Liver (tissue), 9 donors: ENCODE results near the gene NSD1. TPM values are rescaled to one million over a fixed set of nuclear protein-coding genes. Genes with fewer than 3 reads are reported as not detected.

Experiments
- DNase-seq: peaks from one replicate; pipeline ENCODE4 v3.0.0-alpha.2; 2017; ENCODE audit warnings: low spot score
- H3K27ac ChIP-seq, 2 donors: one replicate each; pipeline ENCODE4 v1.7.0; 2013; ENCODE audit warnings: inconsistent platforms in 2 of 2, low read length in 2 of 2, control low read depth in 1 of 2, low read depth in 1 of 2, mild to moderate bottlenecking in 1 of 2
- H3K27me3 ChIP-seq, 4 donors: one replicate each; pipeline versions ENCODE4 v1.6.1 to v1.7.0; 2013; ENCODE audit warnings: low read length in 3 of 4, inconsistent platforms in 1 of 4, mild to moderate bottlenecking in 1 of 4, moderate library complexity in 1 of 4; ENCODE audit not compliant: control insufficient read depth in 4 of 4, insufficient read depth in 4 of 4
- H3K36me3 ChIP-seq, 4 donors: one replicate each; pipeline versions ENCODE4 v1.6.1 to v1.7.0; 2013; ENCODE audit warnings: low read length in 3 of 4, mild to moderate bottlenecking in 3 of 4, low read depth in 1 of 4, moderate library complexity in 1 of 4; ENCODE audit not compliant: control insufficient read depth in 4 of 4, insufficient read depth in 3 of 4
- H3K4me1 ChIP-seq, 4 donors: one replicate each; pipeline versions ENCODE4 v1.6.1 to v1.7.0; 2013; ENCODE audit warnings: low read length in 3 of 4, mild to moderate bottlenecking in 3 of 4, moderate library complexity in 1 of 4; ENCODE audit not compliant: control insufficient read depth in 4 of 4, insufficient read depth in 4 of 4
- H3K4me3 ChIP-seq, 3 donors: one replicate each; pipeline versions ENCODE4 v1.6.1 to v1.7.0; 2013; ENCODE audit warnings: low read length in 3 of 3, control low read depth in 1 of 3, low read depth in 1 of 3, mild to moderate bottlenecking in 1 of 3
- H3K9ac ChIP-seq, 2 donors: one replicate each; pipeline ENCODE4 v1.7.0; 2013; ENCODE audit warnings: low read length in 2 of 2, mild to moderate bottlenecking in 2 of 2, moderate library complexity in 2 of 2, control low read depth in 1 of 2, low read depth in 1 of 2
- H3K9me3 ChIP-seq, 4 donors: one replicate each; pipeline versions ENCODE4 v1.6.1 to v1.7.0; 2013; ENCODE audit warnings: low read length in 3 of 4; ENCODE audit not compliant: control insufficient read depth in 4 of 4
- CTCF ChIP-seq: fragments of 150-350 bp; IDR thresholded peaks from 2 replicates; pipeline ENCODE4 v1.5.1; 2017; ENCODE audit warnings: improper control_type of control experiment, low read depth, low read length; ENCODE audit not compliant: missing input control
- EGR1 ChIP-seq, 2 donors: IDR thresholded peaks; 2 replicates each; pipeline ENCODE4 v1.6.1; 2016 to 2018; ENCODE audit warnings: antibody characterized with exemption in 2 of 2, low read depth in 2 of 2
- FOXA1 ChIP-seq: IDR thresholded peaks from 2 replicates; pipeline ENCODE4 v1.6.1; 2016; ENCODE audit warnings: antibody characterized with exemption
- FOXA2 ChIP-seq: IDR thresholded peaks from 2 replicates; pipeline ENCODE4 v1.6.1; 2016; ENCODE audit warnings: antibody characterized with exemption
- GABPA ChIP-seq, 2 donors: IDR thresholded peaks in 1 of 2; conservative IDR thresholded peaks in 1 of 2; 2 replicates each; pipeline ENCODE4 v1.6.1; 2016; ENCODE audit warnings: antibody characterized with exemption in 2 of 2, mild to moderate bottlenecking in 1 of 2, moderate library complexity in 1 of 2
- HNF4A ChIP-seq, 2 donors: conservative IDR thresholded peaks; 2 replicates each; pipeline ENCODE4 v1.6.1; 2016; ENCODE audit warnings: antibody characterized with exemption in 2 of 2, mild to moderate bottlenecking in 2 of 2
- HNF4G ChIP-seq: IDR thresholded peaks from 2 replicates; pipeline ENCODE4 v1.6.1; 2016; ENCODE audit warnings: antibody characterized with exemption
- JUND ChIP-seq, 2 donors: IDR thresholded peaks; 2 replicates each; pipeline ENCODE4 v1.6.1; 2016; ENCODE audit warnings: antibody characterized with exemption in 2 of 2
- NR2F2 ChIP-seq: IDR thresholded peaks from 2 replicates; pipeline ENCODE4 v1.6.1; 2016; ENCODE audit warnings: antibody characterized with exemption
- RAD21 ChIP-seq, 2 donors: IDR thresholded peaks; 2 replicates each; pipeline ENCODE4 v1.6.1; 2016; ENCODE audit warnings: antibody characterized with exemption in 2 of 2, mild to moderate bottlenecking in 2 of 2
- RXRA ChIP-seq, 2 donors: IDR thresholded peaks; 2 replicates each; pipeline ENCODE4 v1.6.1; 2017 to 2018; ENCODE audit warnings: antibody characterized with exemption in 2 of 2, mild to moderate bottlenecking in 1 of 2
- SP1 ChIP-seq: IDR thresholded peaks from 2 replicates; pipeline ENCODE4 v1.6.1; 2018; ENCODE audit warnings: antibody characterized with exemption, mild to moderate bottlenecking
- TAF1 ChIP-seq: conservative IDR thresholded peaks from 2 replicates; pipeline ENCODE4 v1.6.1; 2016; ENCODE audit warnings: antibody characterized with exemption, mild to moderate bottlenecking
- YY1 ChIP-seq: IDR thresholded peaks from 2 replicates; pipeline ENCODE4 v1.6.1; 2016; ENCODE audit warnings: antibody characterized with exemption, mild to moderate bottlenecking
- ZBTB33 ChIP-seq: IDR thresholded peaks from 2 replicates; pipeline ENCODE4 v1.6.1; 2016; ENCODE audit warnings: antibody characterized with exemption
- whole genome bisulfite sequencing: extraction: QIAGEN DNeasy Blood & Tissue Kit; methylation state at CpG from one replicate; pipeline ENCODE4 v1.1.7; 2013; 5-methylcytosine and 5-hydroxymethylcytosine counted together
- polyA plus RNA-seq, 2 donors: library from polyadenylated mRNA; stranded (reverse) in 1 of 2; unstranded in 1 of 2; fragments of 200-250 nt in 1 of 2; fragments of >200 nt in 1 of 2; fragmentation: Nextera tagmentation in 1 of 2; extraction: Ambion mirVana in 1 of 2; gene quantifications; one replicate each; pipeline versions ENCODE4 v1.2.1 to v1.2.3, GENCODE V29; 2013 to 2015
- total RNA-seq, 2 donors: library from RNA; depleted of rRNA; stranded (reverse); fragments of >200 nt; gene quantifications; one replicate each; pipeline ENCODE4 v1.2.3, GENCODE V29; 2014
- TF ChIP-seq, protein P1 (sequence below): IDR thresholded peaks from 2 replicates; pipeline ENCODE4 v1.6.1; 2016; ENCODE audit warnings: antibody characterized with exemption, mild to moderate bottlenecking
- TF ChIP-seq, protein P2 (sequence below): IDR thresholded peaks from 2 replicates; pipeline ENCODE4 v1.6.1; 2016; ENCODE audit warnings: antibody characterized with exemption
- TF ChIP-seq, protein P3 (sequence below): IDR thresholded peaks from 2 replicates; pipeline ENCODE4 v1.6.1; 2016; ENCODE audit warnings: antibody characterized with exemption
- donor health status: healthy.
- donor health status: healthy.
- donor health status: healthy.
- donor health status: healthy.
- donor health status: healthy.

The NSD1 gene
- total and polyA plus RNA-seq, 4 donors, result 5.3 to 34.1 (median 19.3) TPM

DNA sequence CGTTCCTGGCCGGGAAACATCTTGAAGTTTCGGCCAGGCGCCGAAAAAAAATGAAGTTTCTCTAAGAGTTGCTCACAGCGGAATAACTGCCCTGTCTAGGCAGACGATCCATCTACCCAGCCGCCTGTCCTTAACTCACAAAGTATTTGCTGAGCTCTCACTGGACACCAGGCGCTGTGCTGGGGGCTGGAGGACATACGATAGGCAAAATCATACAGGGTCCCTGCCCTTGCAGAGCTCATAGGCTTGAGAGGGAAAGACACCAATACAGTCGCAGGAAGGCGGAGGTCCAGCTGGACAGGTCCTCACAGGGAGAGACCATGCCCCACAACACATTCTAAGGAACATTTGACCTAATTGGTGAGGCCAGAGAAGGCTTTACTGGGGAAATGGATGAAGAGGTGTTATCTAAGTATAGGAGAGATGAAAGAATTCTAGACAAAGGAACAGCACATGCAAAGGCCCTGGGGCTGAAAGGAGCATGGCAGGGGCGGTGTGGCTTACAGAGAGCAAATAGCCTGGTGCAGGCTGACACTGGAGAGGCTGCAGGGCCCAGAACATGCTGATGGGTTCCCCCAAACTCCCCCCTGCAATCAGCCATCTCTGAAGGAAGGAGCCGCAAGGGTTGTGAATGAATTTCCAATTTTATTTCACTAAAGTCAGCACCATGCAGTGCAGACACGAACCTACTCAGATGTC is 180.1 kb downstream of the NSD1 start:
- Histone ChIP-seq H3K4me3 (no peak overlapping the region), H3K9ac (no peak overlapping the region), H3K36me3 (no peaks in the 10 kb centered on the region), H3K27me3 (no peaks in the 10 kb centered on the region), H3K4me1 (peaks cover 7 to 24% (median 17%) of the 10 kb centered on the region in 4 donors), H3K27ac (no peak overlapping the region), H3K9me3 (no peaks in the 10 kb centered on the region)
- TF ChIP-seq ZBTB33 (no peak), YY1 (no peak), EGR1 (IDR thresholded peaks at IDR 0.05; ENCODE audit: low read depth in 2 of 2) (no peak), NR2F2 (no peak), FOXA1 (no peak), HNF4G (no peak), SP1 (no peak), GABPA (IDR thresholded peaks at IDR 0.05 in 1 of 2, conservative IDR thresholded peaks at IDR 0.05 in 1 of 2) (no peak), JUND (IDR thresholded peaks at IDR 0.05) (no peak)
- 96% methylated on average over 15 of the region's 15 CpGs for WGBS
- no peak for DNase-seq

DNA sequence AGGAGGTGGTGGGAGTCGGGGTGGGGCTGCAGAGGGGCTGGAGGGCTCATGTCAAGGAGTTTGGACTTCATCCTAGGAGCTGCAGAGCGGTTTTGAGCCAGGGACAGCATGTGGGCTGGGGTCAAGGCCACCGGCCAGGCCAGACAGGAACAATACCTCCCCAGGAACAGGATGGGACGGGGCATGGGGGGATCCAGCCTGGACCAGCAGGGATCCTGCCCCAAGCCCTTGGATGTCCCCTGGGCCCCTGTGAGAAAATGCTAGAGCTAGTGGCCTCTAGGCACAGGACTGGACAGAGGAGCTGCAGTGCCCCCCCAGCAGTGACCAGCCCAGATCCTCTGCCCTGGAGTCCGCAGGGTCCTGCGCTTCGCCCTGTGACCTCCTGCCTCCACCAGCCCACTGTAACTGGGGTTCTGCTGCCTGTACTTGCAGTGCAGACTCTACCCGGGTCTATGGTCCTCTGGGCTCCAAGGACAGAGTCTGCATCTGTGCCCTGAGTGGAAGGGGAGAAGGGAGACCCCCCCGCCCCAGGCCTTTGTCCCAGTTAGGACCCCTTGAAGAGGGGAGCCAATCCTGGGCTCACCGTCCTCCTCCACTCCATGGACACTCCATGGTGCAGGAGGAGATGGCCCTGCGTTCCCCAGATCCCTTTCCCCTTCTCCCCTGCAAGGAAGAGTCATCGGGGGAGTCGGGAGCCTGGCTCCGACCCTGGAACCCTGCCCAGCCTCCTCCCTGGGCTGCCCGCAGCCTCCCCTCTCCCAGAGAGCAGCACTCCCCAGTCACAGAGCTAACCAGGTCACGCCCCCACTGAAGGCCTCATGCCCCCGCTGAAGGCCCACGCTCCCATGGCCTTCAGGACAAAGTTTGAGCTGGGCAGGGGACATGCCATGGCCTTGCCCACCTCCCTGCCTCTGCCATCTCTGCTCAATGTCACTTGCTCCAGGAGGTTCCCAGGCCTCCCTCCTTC is 181.1 kb downstream of the NSD1 start:
- H3K9me3 ChIP-seq, result no peaks in the 10 kb centered on the region
- 89% methylated on average over 18 of the region's 18 CpGs for WGBS
- H3K9ac ChIP-seq, result no peak overlapping the region
- H3K27me3 ChIP-seq, result no peaks in the 10 kb centered on the region
- no peak overlapping the region for H3K27ac ChIP-seq
- no peak for DNase-seq
- no peak overlapping the region for H3K4me3 ChIP-seq
- H3K4me1 ChIP-seq, result peaks cover 7 to 24% (median 17%) of the 10 kb centered on the region in 4 donors
- H3K36me3 ChIP-seq, result no peaks in the 10 kb centered on the region
- TF ChIP-seq FOXA1, result no peak
- TF ChIP-seq, protein P1, sequence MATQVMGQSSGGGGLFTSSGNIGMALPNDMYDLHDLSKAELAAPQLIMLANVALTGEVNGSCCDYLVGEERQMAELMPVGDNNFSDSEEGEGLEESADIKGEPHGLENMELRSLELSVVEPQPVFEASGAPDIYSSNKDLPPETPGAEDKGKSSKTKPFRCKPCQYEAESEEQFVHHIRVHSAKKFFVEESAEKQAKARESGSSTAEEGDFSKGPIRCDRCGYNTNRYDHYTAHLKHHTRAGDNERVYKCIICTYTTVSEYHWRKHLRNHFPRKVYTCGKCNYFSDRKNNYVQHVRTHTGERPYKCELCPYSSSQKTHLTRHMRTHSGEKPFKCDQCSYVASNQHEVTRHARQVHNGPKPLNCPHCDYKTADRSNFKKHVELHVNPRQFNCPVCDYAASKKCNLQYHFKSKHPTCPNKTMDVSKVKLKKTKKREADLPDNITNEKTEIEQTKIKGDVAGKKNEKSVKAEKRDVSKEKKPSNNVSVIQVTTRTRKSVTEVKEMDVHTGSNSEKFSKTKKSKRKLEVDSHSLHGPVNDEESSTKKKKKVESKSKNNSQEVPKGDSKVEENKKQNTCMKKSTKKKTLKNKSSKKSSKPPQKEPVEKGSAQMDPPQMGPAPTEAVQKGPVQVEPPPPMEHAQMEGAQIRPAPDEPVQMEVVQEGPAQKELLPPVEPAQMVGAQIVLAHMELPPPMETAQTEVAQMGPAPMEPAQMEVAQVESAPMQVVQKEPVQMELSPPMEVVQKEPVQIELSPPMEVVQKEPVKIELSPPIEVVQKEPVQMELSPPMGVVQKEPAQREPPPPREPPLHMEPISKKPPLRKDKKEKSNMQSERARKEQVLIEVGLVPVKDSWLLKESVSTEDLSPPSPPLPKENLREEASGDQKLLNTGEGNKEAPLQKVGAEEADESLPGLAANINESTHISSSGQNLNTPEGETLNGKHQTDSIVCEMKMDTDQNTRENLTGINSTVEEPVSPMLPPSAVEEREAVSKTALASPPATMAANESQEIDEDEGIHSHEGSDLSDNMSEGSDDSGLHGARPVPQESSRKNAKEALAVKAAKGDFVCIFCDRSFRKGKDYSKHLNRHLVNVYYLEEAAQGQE, result no peak
- no peak for TF ChIP-seq TAF1
- no peak for TF ChIP-seq YY1
- TF ChIP-seq CTCF, result no peak
- TF ChIP-seq RXRA (IDR thresholded peaks at IDR 0.05), result no peak
- no peak for TF ChIP-seq GABPA (IDR thresholded peaks at IDR 0.05 in 1 of 2, conservative IDR thresholded peaks at IDR 0.05 in 1 of 2)
- TF ChIP-seq JUND (IDR thresholded peaks at IDR 0.05), result no peak
- TF ChIP-seq, protein P2, sequence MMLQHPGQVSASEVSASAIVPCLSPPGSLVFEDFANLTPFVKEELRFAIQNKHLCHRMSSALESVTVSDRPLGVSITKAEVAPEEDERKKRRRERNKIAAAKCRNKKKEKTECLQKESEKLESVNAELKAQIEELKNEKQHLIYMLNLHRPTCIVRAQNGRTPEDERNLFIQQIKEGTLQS, result no peak
- no peak for TF ChIP-seq HNF4A (conservative IDR thresholded peaks at IDR 0.05)
- no peak for TF ChIP-seq NR2F2
- TF ChIP-seq, protein P3, sequence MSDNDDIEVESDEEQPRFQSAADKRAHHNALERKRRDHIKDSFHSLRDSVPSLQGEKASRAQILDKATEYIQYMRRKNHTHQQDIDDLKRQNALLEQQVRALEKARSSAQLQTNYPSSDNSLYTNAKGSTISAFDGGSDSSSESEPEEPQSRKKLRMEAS, result no peak
- TF ChIP-seq EGR1 (IDR thresholded peaks at IDR 0.05; ENCODE audit: low read depth in 2 of 2), result no peak
- TF ChIP-seq FOXA2, result no peak
- TF ChIP-seq SP1, result no peak
- no peak for TF ChIP-seq ZBTB33
- TF ChIP-seq RAD21 (IDR thresholded peaks at IDR 0.05), result no peak
